ENCODE results near the gene SEC23A. TPM values are rescaled to one million over a fixed set of nuclear protein-coding genes. Genes with fewer than 3 reads are reported as not detected.
"Not testable (repeated sequence)": the region's sequence is repeated elsewhere in the genome, so short reads cannot be mapped to it uniquely, and the experiment has no call there.

SEC23A gene
- total and polyA plus RNA-seq, 2 of the 13 experiments (the other 11 are each of a cell fraction or from before 2014, with no cell fraction given): 403 to 887 TPM

- TF ChIP-seq ZNF609 (CRISPR knock-in tag; IDR thresholded peaks at IDR 0.05; ENCODE audit: borderline replicate concordance) (peak; percentile 84), PRDM10 (CRISPR knock-in tag; IDR thresholded peaks at IDR 0.05; ENCODE audit: low read depth) (peak; percentile 47; the same call in 1 of the 2 replicates), ZSCAN21 (CRISPR knock-in tag; IDR thresholded peaks at IDR 0.05; ENCODE audit: borderline replicate concordance) (0 out of 2 replicates have a peak, but pooled peaks have one; percentile 78), SMAD3 (CRISPR knock-in tag; IDR thresholded peaks at IDR 0.05) (peak; percentile 61; the same call in 1 of the 2 replicates), ZNF430 (CRISPR knock-in tag; IDR thresholded peaks at IDR 0.05) (peak; percentile 67), GFI1 (CRISPR knock-in tag; IDR thresholded peaks at IDR 0.05; ENCODE audit: borderline replicate concordance) (peak; percentile 87), MXD1 (CRISPR knock-in tag; IDR thresholded peaks at IDR 0.05) (peak; percentile 33; the same call in 1 of the 2 replicates), CREB1 (IDR thresholded peaks at IDR 0.05) (0 out of 2 replicates have a peak, but pooled peaks have one; percentile 11), HNF4G (CRISPR knock-in tag; IDR thresholded peaks at IDR 0.05; ENCODE audit: borderline replicate concordance, low read depth) (0 out of 2 replicates have a peak, but pooled peaks have one; percentile 52), THAP9 (CRISPR knock-in tag; IDR thresholded peaks at IDR 0.05; ENCODE audit: borderline replicate concordance) (peak; percentile 85; the same call in 1 of the 2 replicates), MTA1 (CRISPR knock-in tag; IDR thresholded peaks at IDR 0.05; ENCODE audit: borderline replicate concordance) (peak; percentile 98; the same call in 1 of the 2 replicates), ZNF292 (CRISPR knock-in tag; IDR thresholded peaks at IDR 0.05; ENCODE audit: borderline replicate concordance, low read depth) (peak; percentile 97)
- TF ChIP-seq CREB1 (CRISPR knock-in tag; IDR thresholded peaks at IDR 0.05); HNF4G (IDR thresholded peaks at IDR 0.05; ENCODE audit: borderline replicate concordance, low read depth, low read length): not testable (repeated sequence)
Observed at GRCh38 chr14:39017096-39018016, 85.7 kb downstream of the SEC23A start (continued).
